Measurements from ENCODE around the gene CCDC182. TPM values are rescaled to one million over a fixed set of nuclear protein-coding genes. Genes with fewer than 3 reads are reported as not detected.

The CCDC182 gene
- polyA plus RNA-seq, 1 of the 3 experiments (the other 2 are of a cell fraction): not detected

- 30% methylated on average over 1 of the region's 1 CpG for WGBS (ENCODE audit: low lambda C conversion rate)
- CTCF ChIA-PET: interaction anchor here (0.9 to 3.6 kb wide), 8 partner anchors 8 to 118 kb away, joined by 3 to 12 read pairs (median 4); no protein-coding TSS in a partner anchor
Observed at GRCh38 chr17:57715981-57716380, 29.1 kb downstream of the CCDC182 start.

More at GRCh38 chr17:57715981-57716380, 29.1 kb downstream of the CCDC182 start:
- no peaks in the 10 kb centered on the region for H3K9me3 ChIP-seq
- no peaks in the 10 kb centered on the region for H3K79me2 ChIP-seq (ENCODE audit: insufficient read depth)
- H3K9ac ChIP-seq: no peak overlapping the region
- no peaks in the 10 kb centered on the region for H3K9me2 ChIP-seq
- no peak overlapping the region for H3K4me2 ChIP-seq
- TF ChIP-seq CTCF (IDR thresholded peaks at IDR 0.05) (no peak), REST (IDR thresholded peaks at IDR 0.05; ENCODE audit: low read depth, low read length) (no peak), NRF1 (IDR thresholded peaks at IDR 0.05; ENCODE audit: low read depth, low read length) (no peak), FOXM1 (IDR thresholded peaks at IDR 0.05; ENCODE audit: low read depth) (no peak), GABPA (IDR thresholded peaks at IDR 0.05; ENCODE audit: low read depth) (no peak), YY1 (IDR thresholded peaks at IDR 0.05; ENCODE audit: low read depth) (no peak), PBX3 (IDR thresholded peaks at IDR 0.05) (no peak), CHD2 (IDR thresholded peaks at IDR 0.05; ENCODE audit: low read length, partially characterized antibody) (no peak), RXRA (IDR thresholded peaks at IDR 0.05; ENCODE audit: borderline replicate concordance, low read depth) (no peak), POLR2AphosphoS5 (IDR thresholded peaks at IDR 0.05; ENCODE audit: low read depth, low read length) (no peak), SMC3 (IDR thresholded peaks at IDR 0.05; ENCODE audit: low read depth, low read length) (no peak), EZH2phosphoT487 (IDR thresholded peaks at IDR 0.05; ENCODE audit: borderline replicate concordance, low read depth) (no peak), MXI1 (IDR thresholded peaks at IDR 0.05; ENCODE audit: low read depth, low read length) (no peak), FOSL2 (IDR thresholded peaks at IDR 0.05; ENCODE audit: borderline replicate concordance, low read depth) (no peak), EP300 (IDR thresholded peaks at IDR 0.05; ENCODE audit: borderline replicate concordance in 1 of 2, low read depth in 1 of 2, low read length in 1 of 2) (no peak)
- H3K4me3 ChIP-seq (ENCODE audit: low read depth in 2 of 2, low read length in 1 of 2): no peak overlapping the region
- H3K27me3 ChIP-seq (ENCODE audit: insufficient read depth): peaks cover 29% of the 10 kb centered on the region; the same call in 1 of the 2 replicates
- no peaks in the 10 kb centered on the region for H4K20me1 ChIP-seq (ENCODE audit: insufficient read depth)
- DNase-seq: no peak
- H3K27ac ChIP-seq (ENCODE audit: low read depth in 2 of 2, low read length in 1 of 2): no peak overlapping the region
- no peaks in the 10 kb centered on the region for H3F3A ChIP-seq (replicated peaks; ENCODE audit: insufficient read depth)
- no peaks in the 10 kb centered on the region for H3K36me3 ChIP-seq (replicated peaks in 1 of 2; ENCODE audit: control insufficient read depth in 1 of 2, insufficient read depth in 2 of 2, low read length in 1 of 2)
- H3K4me1 ChIP-seq (ENCODE audit: control insufficient read depth in 1 of 2, insufficient read depth in 2 of 2, low read depth in 1 of 2, low read length in 1 of 2): peaks cover 0 to 14% of the 10 kb centered on the region in 2 experiments; a peak in 1 of 4 replicates
- POLR2A ChIA-PET: no interaction called here
- H2AFZ ChIP-seq (ENCODE audit: low read depth): no peak overlapping the region

All from SK-N-SH (cell line).